Measurements from ENCODE around the gene ADM.

Gene ADM

DNA sequence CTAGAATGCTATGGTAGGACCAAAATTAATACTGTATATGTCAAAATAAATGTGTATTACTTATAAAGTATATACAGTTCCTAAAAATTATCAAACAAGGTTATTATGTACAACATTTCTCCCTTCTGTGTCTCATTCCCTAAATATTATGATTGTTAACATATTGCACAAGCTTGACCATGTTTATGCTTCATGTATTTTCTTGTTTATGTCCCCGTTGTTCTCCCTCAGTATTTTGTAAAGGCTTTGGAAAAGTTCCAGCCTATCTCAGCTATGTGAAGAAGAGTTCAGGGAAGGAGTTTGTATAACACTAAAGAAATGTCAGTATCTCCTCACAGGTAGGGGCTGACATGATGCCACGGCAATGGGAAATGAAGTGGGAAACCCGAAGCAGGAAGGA lies 19.6 kb downstream of the ADM start:
- H3K4me3 ChIP-seq (ENCODE audit: low read length): no peak overlapping the region
- TF ChIP-seq ZNF274 (IDR thresholded peaks at IDR 0.05; ENCODE audit: low read depth, low read length): no peak

DNA sequence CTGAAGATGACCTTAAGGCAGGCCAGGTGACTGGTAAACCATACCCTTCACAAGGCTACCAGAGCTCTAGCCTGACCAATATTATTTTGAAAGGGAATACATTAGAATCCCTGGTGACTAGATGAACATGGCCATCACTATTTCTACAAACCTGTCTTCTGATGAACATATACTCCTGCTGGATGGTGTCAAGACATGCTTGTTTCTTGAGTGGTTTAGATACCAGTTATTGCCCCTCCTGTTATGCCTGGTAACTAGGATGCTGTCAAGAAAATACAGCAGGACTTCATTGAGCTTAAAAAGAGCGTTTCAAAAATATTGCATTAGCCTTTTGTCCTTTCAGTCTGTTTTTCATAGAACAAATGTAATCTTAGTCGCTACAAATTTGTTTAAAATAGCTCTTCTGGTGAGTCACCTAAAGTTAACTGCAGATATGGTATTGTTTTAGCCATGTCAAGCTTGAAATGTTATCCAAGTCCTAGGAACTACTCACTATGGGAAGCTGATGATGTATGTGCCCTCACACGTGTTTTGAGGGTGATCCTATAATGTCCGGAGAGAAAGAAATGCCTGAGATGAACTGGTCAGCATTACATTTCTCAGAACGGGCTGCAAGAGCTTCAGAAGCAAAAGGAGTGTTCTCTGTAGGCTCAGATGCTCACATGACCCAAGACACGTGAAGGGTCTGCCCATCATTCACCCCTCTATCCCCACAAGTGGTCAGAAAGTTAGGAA lies 20.6 kb downstream of the ADM start:
- TF ChIP-seq ZNF274 (IDR thresholded peaks at IDR 0.05; ENCODE audit: low read depth, low read length): no peak
- H3K4me3 ChIP-seq (ENCODE audit: low read length): no peak overlapping the region

DNA sequence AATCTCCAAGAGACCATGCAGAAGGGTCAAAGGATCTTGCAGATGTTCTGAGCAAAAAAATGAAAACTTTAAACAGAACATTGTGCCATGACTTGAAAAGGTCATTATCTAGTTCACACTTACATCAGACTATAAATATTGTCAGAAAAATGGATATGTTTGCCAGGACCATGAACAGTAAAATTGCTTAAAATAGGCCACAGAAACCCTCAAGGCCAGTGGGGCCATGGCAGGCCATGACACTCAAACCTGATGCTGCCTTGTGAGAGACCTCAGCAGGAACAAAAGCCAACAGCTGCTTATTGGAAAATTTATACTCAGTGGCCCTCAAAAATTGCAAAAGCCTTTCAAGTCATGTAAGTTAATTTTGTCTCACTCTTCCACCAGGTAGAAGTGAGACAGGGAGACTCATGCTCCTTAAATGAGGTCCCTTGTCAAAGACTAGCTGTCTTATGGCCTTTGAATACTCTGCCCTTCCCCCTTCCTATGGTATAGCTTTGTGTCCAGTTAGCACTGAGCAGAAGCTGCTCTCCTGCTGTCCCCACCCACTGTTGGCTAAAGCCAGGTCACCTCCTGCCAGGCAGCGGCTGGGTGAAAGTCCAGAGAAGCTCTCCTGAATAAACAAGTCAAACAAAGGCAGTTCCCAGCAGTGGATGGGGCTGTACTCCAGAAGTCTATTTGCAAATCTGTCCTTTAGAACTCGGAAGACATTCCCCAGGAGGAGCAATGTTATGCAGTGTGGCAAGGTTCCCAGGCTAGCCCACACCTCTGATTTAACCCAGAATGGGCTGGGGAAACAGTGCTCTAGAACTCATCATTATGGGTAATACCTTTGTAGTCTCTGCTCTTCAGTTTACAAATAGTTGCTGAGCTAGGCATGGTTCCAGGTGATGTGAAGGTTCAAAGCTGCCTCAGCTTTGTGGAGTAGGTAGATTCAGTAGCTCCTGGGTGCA lies 21.4 kb downstream of the ADM start:
- no peak for TF ChIP-seq ZNF274 (IDR thresholded peaks at IDR 0.05; ENCODE audit: low read depth, low read length)
- H3K4me3 ChIP-seq (ENCODE audit: low read length): no peak overlapping the region

DNA sequence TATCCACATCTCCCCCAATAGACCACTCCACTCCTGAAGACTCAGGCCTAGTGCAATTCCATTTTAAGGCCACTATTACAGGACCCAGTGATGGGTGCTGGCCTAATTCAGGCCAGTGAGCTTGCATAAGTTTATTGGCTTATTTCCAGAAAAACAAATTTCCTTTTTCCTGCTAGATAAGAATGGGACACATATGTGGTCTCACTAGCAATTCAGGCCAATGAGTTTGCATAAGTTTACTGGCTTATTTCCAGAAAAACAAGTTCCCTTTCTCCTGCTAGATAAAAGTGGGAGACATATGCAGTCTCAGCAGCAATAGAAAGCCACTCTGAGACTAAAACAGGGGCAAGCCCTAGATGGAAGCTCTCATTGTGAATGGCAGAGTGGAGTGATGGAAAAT lies 22.4 kb downstream of the ADM start:
- no peak for TF ChIP-seq ZNF274 (IDR thresholded peaks at IDR 0.05; ENCODE audit: low read depth, low read length)
- H3K4me3 ChIP-seq (ENCODE audit: low read length): no peak overlapping the region

DNA sequence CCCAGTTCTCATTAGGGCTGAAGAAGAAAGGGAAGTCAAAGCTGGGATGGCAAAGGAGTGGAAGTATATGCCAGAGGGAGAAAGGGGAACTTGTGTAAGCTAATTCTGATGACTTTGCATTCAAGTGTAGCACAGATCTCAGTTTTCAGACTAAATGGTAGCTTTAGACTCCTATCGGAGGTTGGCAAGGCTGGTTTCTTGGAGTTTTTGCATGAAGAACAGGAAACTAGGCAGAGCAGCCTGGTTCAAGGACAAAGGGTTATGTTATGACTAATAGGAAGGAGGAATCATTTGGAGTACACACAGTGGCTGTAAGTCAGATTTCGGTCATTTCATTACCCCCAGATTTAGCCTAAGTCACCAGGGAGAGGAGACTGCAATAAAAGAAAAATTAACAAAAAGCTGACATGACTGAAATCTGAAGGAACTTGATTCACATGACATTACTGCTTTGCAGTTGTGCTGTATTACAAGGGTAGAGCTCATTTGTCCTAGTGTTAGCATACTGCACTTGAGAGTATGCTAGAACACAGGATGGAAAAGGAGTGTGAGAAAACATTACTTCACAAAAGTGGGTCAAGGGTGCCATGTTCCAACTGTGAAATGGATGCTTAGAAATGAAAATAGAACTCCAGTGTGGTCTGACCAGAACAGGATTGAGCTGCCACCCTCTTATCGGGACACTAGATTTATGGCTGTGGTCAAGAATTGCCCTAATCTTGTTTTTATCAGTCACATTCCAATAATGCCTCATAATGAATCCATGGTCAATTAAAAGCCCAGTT lies 23.6 kb downstream of the ADM start:
- no peak for TF ChIP-seq ZNF274 (IDR thresholded peaks at IDR 0.05; ENCODE audit: low read depth, low read length)
- H3K4me3 ChIP-seq (ENCODE audit: low read length): no peak overlapping the region

DNA sequence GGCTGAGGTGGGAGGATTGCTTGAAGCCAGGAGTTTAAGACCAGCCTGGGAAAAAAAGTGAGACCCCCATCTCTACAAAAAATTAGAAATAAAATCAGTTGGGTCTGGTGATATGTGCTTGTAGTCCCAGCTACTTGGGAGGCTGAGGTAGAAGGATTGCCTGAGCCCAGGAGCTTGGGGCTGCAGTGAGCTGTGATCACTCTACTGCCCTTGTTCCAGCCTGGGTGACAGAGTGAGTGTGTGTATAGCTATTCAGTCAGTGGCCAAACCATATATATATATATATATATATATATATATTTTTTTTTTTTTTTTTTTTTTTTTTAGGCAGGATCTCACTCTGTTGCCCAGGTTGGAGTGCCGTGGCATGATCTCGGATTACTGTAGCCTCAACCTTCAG lies 24.5 kb downstream of the ADM start:
- TF ChIP-seq ZNF274 (IDR thresholded peaks at IDR 0.05; ENCODE audit: low read depth, low read length): no peak
- H3K4me3 ChIP-seq (ENCODE audit: low read length): no peak overlapping the region

DNA sequence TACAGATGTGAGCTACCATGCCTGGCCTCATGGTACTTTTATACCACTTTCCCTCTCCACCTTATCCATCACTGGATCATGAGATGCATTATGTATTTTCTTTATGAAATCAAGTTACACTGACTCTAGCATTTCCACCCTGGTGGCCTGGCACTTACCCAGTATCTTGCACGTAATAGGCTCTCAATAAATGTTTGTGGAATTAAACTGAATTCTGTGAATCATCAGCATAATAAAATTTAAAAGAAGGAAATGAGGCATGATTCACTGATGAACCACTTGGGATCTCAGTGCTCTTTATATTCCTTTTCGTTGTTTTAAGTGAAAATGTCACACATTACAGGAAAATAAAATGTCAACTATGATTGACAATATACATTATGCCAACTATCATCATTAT lies 25.1 kb downstream of the ADM start:
- H3K4me3 ChIP-seq (ENCODE audit: low read length): no peak overlapping the region
- no peak for TF ChIP-seq ZNF274 (IDR thresholded peaks at IDR 0.05; ENCODE audit: low read depth, low read length)

DNA sequence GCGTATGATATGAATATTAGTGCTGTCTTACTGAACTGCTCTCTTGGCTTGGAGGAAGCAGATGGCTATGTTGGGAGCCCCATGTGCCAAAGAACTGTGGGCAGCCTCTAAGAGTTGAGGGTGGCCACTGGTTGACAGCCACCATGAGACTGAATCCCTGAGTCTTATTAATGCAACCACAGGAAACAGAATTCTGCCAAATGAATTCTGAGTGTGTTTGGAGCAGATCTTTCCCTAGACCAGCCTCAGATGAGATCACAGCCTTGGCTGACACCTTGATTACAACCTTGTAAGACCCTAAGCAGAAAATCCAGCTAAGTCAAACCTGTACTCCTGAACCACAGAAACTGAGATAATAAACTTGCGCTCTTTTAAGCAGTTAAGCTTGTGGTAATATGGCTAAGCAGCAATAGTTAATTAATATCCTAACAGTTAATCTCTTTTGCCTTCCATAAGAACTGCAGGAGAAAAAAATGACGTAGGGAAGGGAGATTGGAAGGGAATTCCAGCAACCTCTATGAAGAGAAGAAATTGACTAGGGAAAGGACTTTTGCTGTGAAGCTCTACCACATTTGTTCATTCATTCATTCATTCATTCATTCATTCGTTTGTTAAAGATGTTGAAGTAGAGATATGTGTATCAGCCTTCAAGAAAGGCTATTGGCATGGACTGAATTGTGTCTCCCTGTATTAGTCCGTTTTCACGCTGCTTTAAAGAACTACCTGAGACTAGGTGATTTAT lies 26.8 kb downstream of the ADM start:
- H3K4me3 ChIP-seq (ENCODE audit: low read length): no peak overlapping the region
- TF ChIP-seq ZNF274 (IDR thresholded peaks at IDR 0.05; ENCODE audit: low read depth, low read length): no peak

DNA sequence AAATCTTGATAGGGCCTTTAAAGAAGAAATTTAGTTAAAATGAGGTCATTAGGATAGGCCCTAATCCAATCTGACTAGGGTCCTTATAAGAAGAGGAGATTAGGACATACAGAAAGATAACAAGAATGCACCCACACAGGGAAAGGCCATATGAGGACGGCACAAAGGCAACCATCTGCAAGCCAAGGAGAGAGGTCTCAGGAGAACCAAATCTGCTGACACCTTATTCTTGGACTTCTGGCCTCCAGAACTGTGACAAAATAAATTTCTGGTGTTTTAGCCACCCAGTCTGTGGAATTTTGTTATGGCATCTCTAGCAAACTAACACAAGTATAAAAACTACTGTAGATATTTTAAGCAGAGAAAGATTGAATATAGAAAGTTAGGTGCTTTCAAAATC lies 28.6 kb downstream of the ADM start:
- H3K4me3 ChIP-seq (ENCODE audit: low read length): no peak overlapping the region
- no peak for TF ChIP-seq ZNF274 (IDR thresholded peaks at IDR 0.05; ENCODE audit: low read depth, low read length)

DNA sequence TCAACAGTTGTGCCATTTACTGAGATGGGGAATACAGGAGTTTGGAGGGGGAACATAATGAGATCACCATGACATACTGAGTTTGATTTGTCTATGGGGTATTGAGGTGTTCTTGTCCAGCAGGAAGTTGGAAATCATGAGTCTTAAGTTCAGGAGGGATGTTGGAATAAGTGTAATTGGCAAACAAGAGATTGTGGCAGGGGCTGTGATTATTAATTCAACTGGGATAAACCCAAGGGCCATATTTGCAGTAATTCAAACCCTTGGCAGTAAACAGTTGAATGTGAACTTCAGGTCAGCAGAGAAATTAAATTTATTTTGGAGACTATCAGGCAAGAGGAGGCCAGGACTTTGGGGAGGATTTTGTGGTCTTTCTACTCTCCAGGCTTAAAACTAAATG lies 33.4 kb downstream of the ADM start:
- H3K4me3 ChIP-seq (ENCODE audit: low read length): no peak overlapping the region
- TF ChIP-seq ZNF274 (IDR thresholded peaks at IDR 0.05; ENCODE audit: low read depth, low read length): no peak

DNA sequence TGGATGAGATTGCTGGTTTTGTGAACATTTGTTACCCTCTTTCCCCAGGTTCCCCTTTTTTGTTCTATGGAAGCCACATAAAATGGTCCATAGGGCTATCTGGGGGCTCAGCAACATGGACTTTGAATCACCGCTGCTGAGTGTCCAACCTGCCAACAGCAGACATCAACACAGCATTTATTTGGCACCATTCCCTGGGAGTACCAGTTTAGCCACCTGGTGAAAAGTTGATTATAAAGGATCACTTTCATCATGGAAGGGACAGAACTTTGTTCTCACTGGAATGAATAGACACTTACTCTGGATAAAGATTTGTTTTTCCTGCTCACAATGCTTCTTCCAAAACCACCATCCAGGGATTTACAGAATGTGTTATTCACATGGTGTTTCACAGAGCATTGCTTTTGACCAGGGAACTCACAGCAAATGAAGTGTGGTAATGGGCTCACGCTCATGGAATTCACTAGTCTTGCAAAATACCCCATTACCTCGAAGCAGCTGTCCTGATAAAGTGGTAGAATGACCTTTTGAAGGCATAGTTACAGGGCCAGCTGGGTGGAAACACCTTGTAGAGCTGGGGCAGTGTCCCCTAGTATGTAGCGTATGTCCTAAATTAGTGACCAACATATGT lies 43.9 kb downstream of the ADM start:
- no peak for TF ChIP-seq ZNF274 (IDR thresholded peaks at IDR 0.05; ENCODE audit: low read depth, low read length)
- H3K4me3 ChIP-seq (ENCODE audit: low read length): no peak overlapping the region

DNA sequence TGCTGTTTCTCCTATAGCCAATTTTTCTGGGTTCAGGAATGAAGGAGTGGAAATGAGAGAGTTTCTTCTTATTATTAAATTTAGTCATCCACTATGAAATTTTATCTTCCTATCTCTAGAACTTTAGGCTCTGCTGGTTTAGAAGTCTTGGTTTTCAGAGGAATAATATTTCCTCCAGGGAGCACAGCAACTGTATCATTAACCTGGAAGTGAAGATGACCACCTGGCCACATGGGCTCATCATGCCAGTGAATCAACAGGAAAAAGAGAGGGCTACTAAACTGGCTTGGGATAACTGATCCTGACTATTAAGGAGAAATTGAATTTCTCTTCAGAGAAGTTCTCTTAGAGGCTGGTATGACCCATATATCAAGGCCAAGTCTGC lies 44.4 kb downstream of the ADM start:
- H3K4me3 ChIP-seq (ENCODE audit: low read length): no peak overlapping the region
- TF ChIP-seq ZNF274 (IDR thresholded peaks at IDR 0.05; ENCODE audit: low read depth, low read length): no peak

DNA sequence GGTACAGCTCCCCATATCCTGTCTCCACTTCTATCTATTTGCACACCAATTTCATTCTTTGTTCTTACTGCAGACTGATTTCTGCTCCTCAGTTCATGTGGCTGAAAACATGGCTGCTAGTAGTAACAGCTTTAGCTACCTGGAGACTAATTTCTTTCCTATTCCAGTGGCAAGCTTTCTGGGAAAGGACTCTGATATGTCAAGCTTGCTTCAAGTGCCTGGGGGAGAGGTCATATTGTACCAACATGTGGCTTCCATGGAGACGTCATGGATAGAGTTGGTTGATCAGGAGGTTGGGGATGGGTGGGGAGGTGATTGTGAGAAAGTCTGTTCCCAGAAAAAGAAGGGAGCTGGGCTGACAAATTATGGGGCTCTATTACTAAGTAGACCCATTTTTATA lies 44.9 kb downstream of the ADM start:
- no peak overlapping the region for H3K4me3 ChIP-seq (ENCODE audit: low read length)
- no peak for TF ChIP-seq ZNF274 (IDR thresholded peaks at IDR 0.05; ENCODE audit: low read depth, low read length)
